Measurements from ENCODE around the gene CHTF18.
"Not testable (repeated sequence)": the region's sequence is repeated elsewhere in the genome, so short reads cannot be mapped to it uniquely, and the experiment has no call there.

Gene CHTF18

GRCh38 chr16:825341-826061, 37.1 kb downstream of the CHTF18 start:
- no peak for DNase-seq (ENCODE audit: low spot score)
- FAIRE-seq: no peak

GRCh38 chr16:827513-827912, 39.1 kb downstream of the CHTF18 start:
- DNase-seq (ENCODE audit: low spot score): no peak
- FAIRE-seq: no peak

GRCh38 chr16:828891-829290, 40.5 kb downstream of the CHTF18 start:
- no peak for FAIRE-seq

DNA sequence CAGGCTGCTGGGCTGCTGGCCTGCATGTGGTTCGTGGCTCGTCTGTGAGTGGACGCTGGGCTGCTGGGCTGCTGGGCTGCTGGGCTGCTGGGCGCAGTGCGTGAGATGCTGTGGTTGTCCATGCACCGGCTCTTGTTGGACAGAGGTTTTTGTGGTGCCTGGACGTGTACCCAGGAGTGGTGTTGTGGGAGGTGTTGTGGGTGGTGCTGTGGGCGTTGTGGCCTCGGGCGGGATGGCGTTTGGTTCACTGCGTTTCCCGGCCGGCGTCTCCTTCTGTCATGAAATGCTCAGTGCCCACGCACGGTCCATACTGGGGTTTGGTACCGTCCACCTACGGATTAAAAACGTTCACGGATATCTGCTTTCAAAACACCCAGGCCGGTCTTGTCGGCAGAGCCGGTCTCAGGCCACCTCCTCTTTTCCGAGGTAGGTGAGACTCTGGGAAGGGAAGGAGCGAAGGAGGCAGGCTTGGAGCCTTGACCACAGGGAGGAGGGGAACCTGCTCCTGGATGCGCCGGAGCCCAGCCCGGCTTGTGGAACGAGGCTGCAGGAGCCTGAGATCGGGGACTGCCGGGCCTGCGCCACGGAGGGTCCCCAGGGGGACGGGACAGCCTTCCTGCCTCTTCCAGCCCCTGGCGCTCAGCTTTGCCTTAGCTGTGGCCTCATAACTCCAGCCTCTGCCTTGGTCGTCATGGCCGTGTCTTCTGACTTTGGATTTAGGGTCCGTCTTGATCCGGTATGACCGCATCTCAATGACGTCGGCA, 41.9 kb downstream of the CHTF18 start:
- DNase-seq (ENCODE audit: low spot score) (no peak), FAIRE-seq (no peak)

More at GRCh38 chr16:828891-829290, 40.5 kb downstream of the CHTF18 start:
- no peak for DNase-seq (ENCODE audit: low spot score)

DNA sequence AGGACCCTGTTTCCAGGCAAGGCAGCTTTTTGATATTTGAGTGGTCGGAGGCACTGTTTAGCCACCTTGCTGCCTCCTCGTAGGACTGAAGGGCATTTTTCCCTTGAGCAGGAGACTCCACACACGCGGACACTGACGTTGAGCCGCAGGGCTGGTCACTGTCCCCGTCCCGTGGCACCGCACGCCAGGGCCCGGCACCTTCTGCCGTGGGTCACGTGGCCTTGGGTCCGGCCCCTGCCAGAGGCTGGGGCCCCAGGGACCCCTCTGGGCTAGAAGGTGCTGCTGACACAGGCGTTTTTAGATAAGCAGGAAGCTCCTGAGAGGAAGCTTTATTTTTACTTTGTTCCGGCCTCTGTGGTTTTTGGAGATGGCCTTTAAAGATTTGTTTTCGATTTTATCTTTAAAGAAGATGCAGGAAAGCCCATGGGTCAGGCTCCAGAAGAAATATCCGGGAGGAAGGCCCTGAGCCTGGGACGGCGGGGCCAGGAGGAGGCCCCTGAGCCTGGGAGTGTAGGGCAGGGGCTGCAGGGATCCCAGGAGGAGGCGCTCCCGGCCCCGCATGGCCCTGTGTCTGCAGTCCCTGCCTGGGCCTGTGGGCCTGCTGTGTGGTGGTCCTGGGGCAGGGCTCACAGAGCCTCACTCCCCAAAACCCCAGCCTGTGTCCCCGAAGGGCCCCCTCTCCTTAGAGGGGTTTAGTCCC, 42.6 kb downstream of the CHTF18 start:
- FAIRE-seq: no peak

GRCh38 chr16:831571-832413, 43.4 kb downstream of the CHTF18 start:
- no peak for DNase-seq (ENCODE audit: low spot score)
- no peak for FAIRE-seq

More for the DNA sequence above, 42.6 kb downstream of the CHTF18 start:
- DNase-seq (ENCODE audit: low spot score): no peak

GRCh38 chr16:832652-833336, 44.4 kb downstream of the CHTF18 start:
- no peak for FAIRE-seq
- no peak for DNase-seq (ENCODE audit: low spot score)

DNA sequence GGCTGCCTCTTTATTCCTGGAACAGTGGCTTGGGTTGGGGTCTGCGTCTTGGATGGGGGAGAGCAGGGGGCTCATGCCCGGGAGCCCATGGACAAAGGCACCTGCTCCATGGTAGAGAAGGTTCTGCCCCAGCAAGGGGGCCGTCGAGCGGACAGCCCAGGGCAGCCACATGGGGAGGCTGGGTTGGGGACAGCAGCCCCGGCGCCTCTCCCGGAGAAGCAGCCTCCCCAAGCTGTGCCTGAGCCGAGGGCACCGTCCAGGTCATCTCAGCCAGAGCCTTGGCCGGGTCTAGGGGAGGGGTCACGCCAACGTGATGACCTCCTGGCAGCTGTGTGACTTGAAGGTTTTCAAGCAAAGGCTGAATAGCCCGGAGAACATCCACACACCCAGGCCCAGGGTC, 45.0 kb downstream of the CHTF18 start:
- FAIRE-seq (no peak), DNase-seq (ENCODE audit: low spot score) (no peak)

DNA sequence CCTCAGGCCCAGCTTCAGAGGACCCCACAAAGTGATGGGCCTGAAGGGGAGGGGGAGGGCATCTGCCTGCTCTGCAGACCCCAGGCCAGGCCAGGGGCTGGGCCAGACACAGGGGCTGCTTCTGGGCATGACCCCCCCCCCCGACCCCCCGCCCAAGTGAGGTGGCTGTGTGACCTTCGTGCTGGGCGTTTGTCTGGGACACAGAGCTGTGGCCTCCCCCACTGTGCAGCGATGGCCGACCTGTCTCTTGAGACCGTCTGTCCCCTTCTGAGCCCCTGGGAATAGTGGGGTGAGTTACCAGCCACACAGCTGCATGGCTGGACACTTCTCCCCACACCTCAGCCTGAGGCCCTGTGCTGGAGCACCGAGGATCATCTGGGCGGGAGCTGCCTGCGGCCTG, 47.0 kb downstream of the CHTF18 start:
- DNase-seq (ENCODE audit: low spot score) (no peak), FAIRE-seq (no peak)

- no peak for FAIRE-seq
- DNase-seq (ENCODE audit: low spot score): no peak
These were observed 47.8 kb downstream of the CHTF18 start for GRCh38 chr16:836221-836620.

DNA sequence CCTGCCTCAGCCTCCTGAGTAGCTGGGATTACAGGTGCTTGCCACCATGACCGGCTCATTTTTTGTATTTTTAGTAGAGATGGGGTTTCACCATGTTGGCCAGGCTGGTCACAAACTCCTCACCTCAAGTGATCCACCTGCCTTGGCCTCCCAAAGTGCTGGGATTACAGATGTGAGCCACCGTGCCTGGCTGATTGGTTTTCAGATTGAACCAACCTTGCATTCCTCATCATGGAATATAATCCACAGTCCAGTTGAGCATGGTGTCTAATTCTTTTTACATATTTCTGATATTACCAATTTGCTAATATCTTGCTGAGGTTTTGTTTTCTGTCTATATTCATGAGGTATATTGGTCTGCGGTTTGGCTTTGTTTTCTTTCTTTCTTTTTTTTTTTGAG, 48.4 kb downstream of the CHTF18 start:
- FAIRE-seq; DNase-seq (ENCODE audit: low spot score): not testable (repeated sequence)

DNA sequence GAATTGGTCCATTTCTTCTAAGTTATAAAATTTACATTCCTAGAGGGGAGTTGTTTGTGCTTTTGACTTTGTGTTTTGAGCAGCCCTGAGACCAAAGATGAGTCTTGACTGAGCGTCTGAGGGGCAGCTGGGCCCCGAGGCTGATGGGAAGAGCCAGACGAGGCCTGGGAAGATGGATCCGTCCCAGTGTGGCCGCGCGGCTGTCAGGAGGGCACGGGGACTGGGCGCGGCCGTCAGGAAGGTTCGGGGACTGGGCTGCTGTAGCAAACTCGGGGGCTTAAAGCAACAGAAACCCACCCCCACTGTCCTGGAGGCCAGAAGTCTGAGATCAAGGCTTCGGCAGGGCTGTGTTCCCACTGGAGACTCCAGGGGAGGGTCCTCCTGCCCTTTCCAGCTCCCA, 50.3 kb downstream of the CHTF18 start:
- FAIRE-seq: no peak
- no peak for DNase-seq (ENCODE audit: low spot score)

GRCh38 chr16:839643-840408, 51.4 kb downstream of the CHTF18 start:
- no peak for FAIRE-seq
- no peak for DNase-seq (ENCODE audit: low spot score)

DNA sequence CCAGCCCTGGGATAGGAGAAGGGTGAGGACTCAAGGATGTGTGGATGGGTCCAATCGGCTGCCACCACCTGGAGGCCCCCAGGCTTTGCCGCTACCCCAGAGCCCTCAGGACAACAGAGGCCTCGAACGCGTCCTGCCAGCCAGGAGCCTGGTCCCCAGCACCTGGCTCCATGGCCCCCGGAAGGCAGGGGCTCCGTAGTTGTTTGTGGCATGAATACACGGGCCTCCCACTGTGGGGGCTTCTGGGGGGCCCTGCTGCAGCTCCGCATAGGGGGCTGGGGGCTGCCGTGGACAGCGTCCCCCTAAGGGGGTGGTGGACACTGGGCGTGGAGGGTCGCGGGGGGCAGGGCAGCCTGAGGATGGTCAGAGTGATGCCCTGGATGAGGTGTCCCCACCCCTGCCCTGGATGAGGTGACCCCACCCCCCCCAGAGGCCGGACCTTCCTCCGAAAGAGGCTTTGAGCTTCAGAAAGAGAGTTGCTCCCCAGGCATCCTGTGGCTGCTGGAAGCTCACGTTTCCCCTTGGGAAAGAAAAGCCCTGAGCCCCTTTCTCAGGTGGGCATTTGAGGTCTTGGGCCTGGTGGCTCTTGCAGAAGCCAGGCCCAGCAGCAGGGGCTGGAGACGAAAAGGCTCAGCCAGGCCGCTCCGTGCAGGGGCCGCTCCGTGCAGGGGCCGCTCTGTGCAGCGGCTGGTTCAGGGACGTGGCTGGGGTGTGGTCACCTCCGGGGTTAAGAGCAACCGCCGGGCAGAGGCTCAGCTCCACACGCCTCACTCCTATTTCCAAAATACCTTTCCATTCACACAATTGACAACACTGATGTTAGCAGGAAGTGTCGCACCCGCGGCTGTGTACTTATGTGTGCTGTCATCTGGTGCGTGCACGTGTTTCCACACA, 52.4 kb downstream of the CHTF18 start:
- FAIRE-seq: no peak
- no peak for DNase-seq (ENCODE audit: low spot score)

- DNase-seq (ENCODE audit: low spot score): no peak
- no peak for FAIRE-seq
These were observed 53.1 kb downstream of the CHTF18 start for GRCh38 chr16:841455-842060.

DNA sequence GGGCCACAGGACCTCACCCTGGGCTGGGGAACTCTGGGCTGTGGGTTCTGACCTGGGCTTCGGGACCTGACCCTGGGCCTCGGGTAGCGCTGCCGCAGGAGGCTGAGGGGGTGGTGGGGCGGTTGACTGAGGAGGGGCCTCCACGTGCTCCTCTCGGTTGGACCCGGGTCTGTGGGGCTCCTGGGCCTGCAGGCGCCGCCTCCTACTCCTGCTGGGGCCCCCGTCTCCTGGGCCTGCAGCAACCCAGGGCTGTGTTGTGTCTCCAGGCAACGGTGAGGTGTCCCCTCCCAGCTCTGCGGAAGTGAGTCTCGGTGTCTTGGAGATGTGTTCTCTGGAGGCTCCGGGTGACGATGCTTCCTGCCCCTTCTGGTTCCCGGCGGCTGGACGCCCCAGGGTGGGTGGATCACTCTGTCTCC, 53.6 kb downstream of the CHTF18 start:
- DNase-seq (ENCODE audit: low spot score) (no peak), FAIRE-seq (no peak)

GRCh38 chr16:842711-843560, 54.5 kb downstream of the CHTF18 start:
- no peak for FAIRE-seq
- no peak for DNase-seq (ENCODE audit: low spot score)

DNA sequence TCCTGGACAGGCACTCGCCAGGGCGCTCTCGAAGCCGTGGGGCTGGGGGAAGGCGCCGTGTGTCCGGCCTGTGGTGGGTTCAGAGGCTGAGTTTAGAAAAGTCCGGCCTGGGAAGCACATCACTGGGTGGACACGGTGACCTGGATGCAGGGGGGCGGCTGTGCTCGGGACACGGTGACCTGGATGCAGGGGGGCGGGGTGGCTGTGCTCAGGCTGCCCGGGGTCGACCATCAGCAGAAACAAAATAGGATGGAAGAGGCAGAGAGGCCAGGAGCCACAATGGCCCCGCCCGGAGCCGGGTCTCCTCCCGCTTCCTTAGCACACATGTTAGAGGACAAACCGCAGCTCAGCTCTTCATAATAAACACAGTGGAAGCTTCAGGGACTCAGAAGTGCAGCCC, 55.4 kb downstream of the CHTF18 start:
- no peak for FAIRE-seq
- DNase-seq (ENCODE audit: low spot score): no peak
